Sigmoid colon (tissue), 4 donors: Measurements from ENCODE around the gene KRTAP3-3.

ENCODE experiments used
- CTCF ChIP-seq, 4 experiments: fragments of 450-650 bp in 3 of 4; fragments of 200-600 bp in 1 of 4; IDR thresholded peaks; one replicate each; pipeline ENCODE4 v1.5.1; 2016 to 2019; ENCODE audit warnings: antibody characterized with exemption in 4 of 4, mild to moderate bottlenecking in 3 of 4, moderate library complexity in 2 of 4
- EP300 ChIP-seq, 4 donors: sonication (generic); formaldehyde crosslinking; IDR thresholded peaks; one replicate each; pipeline ENCODE4 v1.6.1; 2017; ENCODE audit warnings: antibody characterized with exemption in 4 of 4
- POLR2A ChIP-seq, 2 donors: fragments of 450-650 bp; IDR thresholded peaks; one replicate each; pipeline ENCODE4 v1.6.1; 2016; ENCODE audit warnings: antibody characterized with exemption in 2 of 2, mild to moderate bottlenecking in 2 of 2, moderate library complexity in 2 of 2

DNA sequence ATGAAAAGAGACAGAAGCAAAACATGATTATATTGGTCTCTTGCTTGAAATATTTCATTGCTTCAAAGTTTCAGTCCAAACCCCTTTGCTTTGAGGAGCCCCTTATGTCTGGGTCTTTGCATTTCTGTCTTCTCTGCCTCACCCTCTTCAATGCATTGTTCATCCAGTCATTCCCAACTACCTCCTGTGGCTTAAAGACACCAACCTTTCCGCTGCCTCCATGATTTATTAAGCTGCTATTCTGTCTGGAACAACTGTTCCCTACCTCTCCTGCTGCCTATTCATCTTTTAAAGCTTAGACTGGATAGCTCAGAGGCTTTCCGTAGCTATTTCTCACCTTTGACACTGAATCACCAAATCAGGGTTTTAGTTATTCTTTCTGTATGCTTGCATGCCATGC is 3.4 kb upstream of the KRTAP3-3 start:
- TF ChIP-seq EP300 (IDR thresholded peaks at IDR 0.05) (no peak), CTCF (IDR thresholded peaks at IDR 0.05) (no peak), POLR2A (IDR thresholded peaks at IDR 0.05) (no peak)
